Measurements from ENCODE around the gene GRWD1.

GRWD1 gene

DNA sequence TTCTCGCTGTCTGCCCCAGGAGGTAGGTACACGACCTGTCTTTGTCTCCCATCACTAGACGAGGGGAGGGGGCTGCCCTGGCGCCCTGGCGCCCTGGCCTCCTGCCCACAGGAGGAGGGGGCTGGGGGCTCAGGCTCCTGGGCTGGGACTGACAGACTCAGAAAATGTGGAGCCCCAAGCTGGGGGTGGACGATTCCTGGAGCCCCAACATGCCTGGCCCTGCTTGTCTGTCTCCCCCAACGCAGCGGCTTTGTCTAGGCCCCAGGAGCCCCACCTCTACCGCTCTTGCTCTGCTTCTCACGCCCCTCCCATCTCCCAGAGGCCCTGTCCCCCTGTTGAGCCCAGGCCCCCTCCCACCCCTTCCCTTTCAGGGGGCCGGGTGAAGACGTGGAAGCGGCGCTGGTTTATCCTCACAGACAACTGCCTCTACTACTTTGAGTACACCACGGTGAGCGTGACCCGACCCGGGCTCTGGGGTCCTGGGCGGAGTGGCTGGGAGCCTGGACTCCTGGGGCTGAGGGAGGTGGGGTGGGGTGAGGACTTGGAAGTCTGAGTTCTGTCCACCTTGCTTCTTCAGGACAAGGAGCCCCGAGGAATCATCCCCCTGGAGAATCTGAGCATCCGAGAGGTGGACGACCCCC is 32.0 kb downstream of the GRWD1 start:
- Histone ChIP-seq H3K4me3 (ENCODE audit: low read depth, low read length) (no peak overlapping the region), H3K27me3 (no peaks in the 10 kb centered on the region), H3K36me3 (peaks cover 34% of the 10 kb centered on the region), H3K4me1 (peaks cover 7% of the 10 kb centered on the region), H3K9me3 (no peaks in the 10 kb centered on the region)
- no peak for DNase-seq
- TF ChIP-seq, protein P1, sequence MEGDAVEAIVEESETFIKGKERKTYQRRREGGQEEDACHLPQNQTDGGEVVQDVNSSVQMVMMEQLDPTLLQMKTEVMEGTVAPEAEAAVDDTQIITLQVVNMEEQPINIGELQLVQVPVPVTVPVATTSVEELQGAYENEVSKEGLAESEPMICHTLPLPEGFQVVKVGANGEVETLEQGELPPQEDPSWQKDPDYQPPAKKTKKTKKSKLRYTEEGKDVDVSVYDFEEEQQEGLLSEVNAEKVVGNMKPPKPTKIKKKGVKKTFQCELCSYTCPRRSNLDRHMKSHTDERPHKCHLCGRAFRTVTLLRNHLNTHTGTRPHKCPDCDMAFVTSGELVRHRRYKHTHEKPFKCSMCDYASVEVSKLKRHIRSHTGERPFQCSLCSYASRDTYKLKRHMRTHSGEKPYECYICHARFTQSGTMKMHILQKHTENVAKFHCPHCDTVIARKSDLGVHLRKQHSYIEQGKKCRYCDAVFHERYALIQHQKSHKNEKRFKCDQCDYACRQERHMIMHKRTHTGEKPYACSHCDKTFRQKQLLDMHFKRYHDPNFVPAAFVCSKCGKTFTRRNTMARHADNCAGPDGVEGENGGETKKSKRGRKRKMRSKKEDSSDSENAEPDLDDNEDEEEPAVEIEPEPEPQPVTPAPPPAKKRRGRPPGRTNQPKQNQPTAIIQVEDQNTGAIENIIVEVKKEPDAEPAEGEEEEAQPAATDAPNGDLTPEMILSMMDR (IDR thresholded peaks at IDR 0.05; ENCODE audit: low read depth, low read length), result no peak

DNA sequence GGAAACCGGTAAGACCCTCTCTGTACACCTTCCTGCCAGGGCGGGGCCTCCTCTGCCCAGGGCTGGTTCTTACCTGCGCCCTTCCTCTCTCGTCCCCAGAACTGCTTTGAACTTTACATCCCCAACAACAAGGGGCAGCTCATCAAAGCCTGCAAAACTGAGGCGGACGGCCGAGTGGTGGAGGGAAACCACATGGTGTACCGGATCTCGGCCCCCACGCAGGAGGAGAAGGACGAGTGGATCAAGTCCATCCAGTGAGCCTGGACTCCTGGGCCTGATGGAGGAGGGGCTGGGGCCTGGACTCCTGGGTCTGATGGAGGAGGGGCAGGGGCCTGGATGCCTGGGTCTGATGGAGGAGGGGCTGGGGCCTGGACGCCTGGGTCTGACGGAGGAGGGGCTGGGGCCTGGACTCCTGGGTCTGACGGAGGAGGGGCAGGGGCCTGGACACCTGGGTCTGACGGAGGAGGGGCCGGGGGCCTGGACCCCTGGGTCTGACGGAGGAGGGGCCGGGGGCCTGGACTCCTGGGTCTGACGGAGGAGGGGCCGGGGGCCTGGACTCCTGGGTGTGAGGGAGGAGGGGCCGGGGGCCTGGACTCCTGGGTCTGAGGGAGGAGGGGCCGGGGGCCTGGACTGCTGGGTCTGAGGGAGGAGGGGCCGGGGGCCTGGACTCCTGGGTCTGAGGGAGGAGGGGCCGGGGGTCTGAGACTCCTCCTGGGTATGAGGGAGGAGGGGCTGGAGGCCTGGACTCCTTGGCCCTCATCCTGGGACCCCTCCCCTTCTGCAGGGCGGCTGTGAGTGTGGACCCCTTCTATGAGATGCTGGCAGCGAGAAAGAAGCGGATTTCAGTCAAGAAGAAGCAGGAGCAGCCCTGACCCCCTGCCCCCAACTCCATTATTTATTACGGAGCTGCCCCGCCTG is 32.8 kb downstream of the GRWD1 start:
- TF ChIP-seq, protein P1 (IDR thresholded peaks at IDR 0.05; ENCODE audit: low read depth, low read length), result no peak
- Histone ChIP-seq H3K4me1 (peaks cover 7% of the 10 kb centered on the region), H3K9me3 (no peaks in the 10 kb centered on the region), H3K36me3 (peaks cover 27% of the 10 kb centered on the region), H3K4me3 (ENCODE audit: low read depth, low read length) (no peak overlapping the region), H3K27me3 (no peaks in the 10 kb centered on the region)
- DNase-seq, result no peak

DNA sequence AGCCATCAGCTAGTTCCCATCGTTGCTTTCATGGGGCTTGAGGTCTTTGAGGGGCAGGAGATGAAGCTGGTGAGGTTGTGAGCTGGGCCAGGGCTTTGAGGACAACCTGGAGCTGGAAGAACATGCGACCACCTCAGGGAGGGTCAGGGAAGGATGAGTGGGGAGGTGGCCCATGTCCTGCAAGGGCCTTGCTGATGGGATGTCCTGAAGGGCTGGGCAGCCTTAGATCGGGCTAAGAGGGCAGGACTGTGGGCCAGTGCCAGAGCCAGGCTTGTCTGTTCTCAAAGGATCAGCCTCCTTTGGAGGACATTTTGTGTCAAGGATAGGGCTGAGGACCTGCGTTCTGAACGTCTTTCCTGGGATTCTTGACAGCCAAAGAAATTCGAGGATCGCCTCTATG is 33.9 kb downstream of the GRWD1 start:
- TF ChIP-seq, protein P1 (IDR thresholded peaks at IDR 0.05; ENCODE audit: low read depth, low read length), result no peak
- Histone ChIP-seq H3K27me3 (no peaks in the 10 kb centered on the region), H3K36me3 (peaks cover 24% of the 10 kb centered on the region), H3K4me3 (ENCODE audit: low read depth, low read length) (no peak overlapping the region), H3K9me3 (no peaks in the 10 kb centered on the region), H3K4me1 (peaks cover 7% of the 10 kb centered on the region)
- DNase-seq, result no peak

DNA sequence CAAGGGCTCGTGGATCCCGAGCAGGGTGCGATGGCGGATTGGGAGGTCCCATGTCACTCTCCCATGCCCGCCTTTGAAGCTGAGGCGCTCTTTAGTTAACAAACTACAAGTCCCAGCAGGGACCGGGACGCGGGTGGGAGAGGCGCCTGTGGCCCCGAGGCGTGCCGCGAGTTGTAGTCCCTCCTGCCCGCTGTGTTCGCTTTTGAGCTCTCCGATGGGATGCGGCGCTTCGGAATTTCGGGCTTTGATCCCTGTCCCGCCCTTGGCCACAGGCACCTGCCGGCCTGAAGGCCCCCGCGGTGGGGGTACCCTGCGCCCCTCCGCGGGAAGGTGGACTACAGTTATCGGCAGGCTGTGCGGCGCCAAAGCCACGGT is 34.4 kb downstream of the GRWD1 start:
- DNase-seq, result no peak
- TF ChIP-seq, protein P1 (IDR thresholded peaks at IDR 0.05; ENCODE audit: low read depth, low read length), result no peak
- Histone ChIP-seq H3K4me1 (peaks cover 7% of the 10 kb centered on the region), H3K4me3 (ENCODE audit: low read depth, low read length) (no peak overlapping the region), H3K27me3 (no peaks in the 10 kb centered on the region), H3K9me3 (no peaks in the 10 kb centered on the region), H3K36me3 (peaks cover 19% of the 10 kb centered on the region)

DNA sequence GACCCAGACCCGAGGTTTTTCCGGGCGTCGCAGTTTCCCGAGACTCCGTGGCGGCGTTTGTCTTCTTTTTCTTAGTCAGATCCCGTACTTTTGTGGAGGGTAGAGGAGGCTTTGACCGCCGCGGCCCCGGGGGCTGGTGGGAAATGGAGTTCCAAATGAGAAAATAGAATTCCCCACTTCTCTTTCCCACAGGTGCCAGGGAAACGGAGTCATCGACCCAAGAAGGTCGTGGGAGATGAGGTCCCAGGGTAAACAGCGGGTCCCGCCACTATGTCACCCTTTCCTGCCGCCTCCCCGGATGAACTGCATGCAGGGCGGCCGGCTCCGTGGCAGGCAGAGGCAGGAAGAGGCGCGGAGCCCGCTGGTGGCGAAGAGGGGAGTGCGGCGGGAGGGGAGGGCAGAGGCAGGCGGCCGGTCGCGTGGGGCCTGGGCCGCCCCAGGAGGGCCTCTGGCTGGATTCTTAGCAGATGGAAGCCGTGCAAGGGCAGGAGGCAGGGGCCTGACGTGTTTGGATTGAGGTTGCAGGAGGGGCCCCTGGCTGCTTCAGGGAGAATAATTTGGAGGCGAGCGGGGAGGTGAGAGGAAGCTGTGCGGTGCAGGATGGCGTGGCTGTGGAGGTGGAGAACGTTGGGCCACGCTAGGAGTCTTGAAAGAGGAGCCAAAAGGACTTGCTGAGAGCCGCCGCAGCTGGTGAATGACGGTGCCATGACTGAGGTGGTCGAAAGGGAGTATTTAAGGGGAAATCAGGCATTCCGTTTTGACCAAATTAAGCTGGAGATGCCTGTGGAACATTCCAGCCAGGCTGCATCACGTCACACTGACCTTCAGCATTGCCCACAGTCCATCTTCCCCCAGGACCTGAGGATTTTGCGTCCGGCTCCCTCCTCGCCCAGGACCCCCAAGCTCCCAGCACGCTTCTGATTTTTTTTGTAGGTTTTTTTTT is 35.0 kb downstream of the GRWD1 start:
- H3K4me3 ChIP-seq (ENCODE audit: low read depth, low read length), result no peak overlapping the region
- H3K9me3 ChIP-seq, result no peaks in the 10 kb centered on the region
- DNase-seq, result no peak
- TF ChIP-seq, protein P1 (IDR thresholded peaks at IDR 0.05; ENCODE audit: low read depth, low read length), result no peak
- no peaks in the 10 kb centered on the region for H3K27me3 ChIP-seq
- peaks cover 17% of the 10 kb centered on the region for H3K36me3 ChIP-seq
- peaks cover 7% of the 10 kb centered on the region for H3K4me1 ChIP-seq

All from BE2C (cell line).